Erythroblast (primary cell): Measurements from ENCODE around the gene WDR36.

Experiments
- GATA1 ChIP-seq: IDR thresholded peaks from 2 replicates; pipeline ENCODE4 v1.6.1; 2011; ENCODE audit warnings: low read depth, mild to moderate bottlenecking, control low read depth, low read length, moderate library complexity
- POLR2A ChIP-seq: IDR thresholded peaks from 2 replicates; pipeline ENCODE4 v1.6.1; 2011; ENCODE audit warnings: mild to moderate bottlenecking, low read length

DNA sequence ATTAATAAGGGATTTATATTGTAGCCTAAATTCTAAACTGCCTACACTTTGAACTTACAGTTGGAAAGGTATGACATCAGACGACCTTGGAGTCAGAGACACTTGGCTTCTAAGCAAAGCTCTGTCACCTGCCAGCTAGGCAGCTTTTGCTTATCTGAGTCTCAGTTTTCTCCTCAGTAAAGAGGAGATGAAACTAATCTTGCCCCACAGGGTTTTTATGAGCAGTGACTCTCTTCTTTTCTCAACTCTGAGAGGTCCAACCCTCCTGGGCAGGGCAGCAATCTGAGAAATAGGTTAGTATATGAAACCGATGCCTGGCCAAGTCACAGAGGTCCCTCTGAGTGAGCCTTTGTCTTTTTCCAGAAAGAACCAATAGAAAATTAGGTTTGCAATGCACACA lies 53.9 kb downstream of the WDR36 start:
- TF ChIP-seq POLR2A (no peak), GATA1 (no peak)
